SK-N-SH (cell line): Measurements from ENCODE around the gene GSG1L. TPM values are rescaled to one million over a fixed set of nuclear protein-coding genes. Genes with fewer than 3 reads are reported as not detected.

Source experiments
- CTCF ChIA-PET: fragments of 300-600, 350-600 bp; formaldehyde crosslinking; extraction: SDS; loops from one replicate; lab custom pipeline; 2021; lab: Yijun Ruan, JAX
- POLR2A ChIA-PET: fragments of 350-600 bp; sonication (Branson Sonifier 250); formaldehyde crosslinking; extraction: SDS; loops from one replicate; lab custom pipeline; 2020; ENCODE audit warnings: antibody characterized with exemption, inconsistent platforms; lab: Yijun Ruan, JAX
- DNase-seq: peaks from one replicate; pipeline ENCODE4 v3.0.0; 2012
- H2AFZ ChIP-seq: fragments of 200-600 bp; sonication (generic); 2 replicates; pipeline ENCODE4 v1.8.1; 2016; ENCODE audit warnings: antibody characterized with exemption, mild to moderate bottlenecking, low read depth
- H3F3A ChIP-seq: fragments of 200-600 bp; sonication (generic); replicated peaks from 2 replicates; pipeline ENCODE3; 2016; ENCODE audit warnings: antibody characterized with exemption, mild to moderate bottlenecking; ENCODE audit not compliant: insufficient read depth
- H3K27ac ChIP-seq, 2 experiments: fragments of 200-500 bp in 1 of 2; fragments of 200-600 bp in 1 of 2; sonication (Bioruptor generic) in 1 of 2; sonication (generic), shearing (Covaris generic) in 1 of 2; 2 replicates each; pipeline versions ENCODE4 v1.5.1 to v1.6.1; 2014 to 2016; ENCODE audit warnings: low read depth in 2 of 2, inconsistent platforms in 1 of 2, low read length in 1 of 2, mild to moderate bottlenecking in 1 of 2, mixed read lengths in 1 of 2
- H3K27me3 ChIP-seq: fragments of 200-600 bp; sonication (generic), shearing (Covaris generic); 2 replicates; pipeline ENCODE4 v1.6.1; 2016; ENCODE audit warnings: mixed run types; ENCODE audit not compliant: insufficient read depth
- H3K36me3 ChIP-seq, 2 experiments: fragments of 200-500 bp in 1 of 2; fragments of 200-600 bp in 1 of 2; sonication (Bioruptor generic) in 1 of 2; sonication (generic) in 1 of 2; replicated peaks in 1 of 2; 2 replicates each; pipeline versions ENCODE3 to v1.5.1; 2014 to 2016; ENCODE audit warnings: low read length in 1 of 2, mild to moderate bottlenecking in 1 of 2; ENCODE audit not compliant: insufficient read depth in 2 of 2, control insufficient read depth in 1 of 2
- H3K4me1 ChIP-seq, 2 experiments: fragments of 200-500 bp in 1 of 2; fragments of 200-600 bp in 1 of 2; sonication (Bioruptor generic) in 1 of 2; sonication (generic), shearing (Covaris generic) in 1 of 2; 2 replicates each; pipeline versions ENCODE4 v1.5.1 to v1.6.1; 2014 to 2016; ENCODE audit warnings: low read depth in 1 of 2, low read length in 1 of 2, mixed run types in 1 of 2; ENCODE audit not compliant: insufficient read depth in 2 of 2, control insufficient read depth in 1 of 2
- H3K4me2 ChIP-seq: fragments of 200-600 bp; sonication (generic), shearing (Covaris generic); 2 replicates; pipeline ENCODE4 v1.6.1; 2017; ENCODE audit warnings: mixed run types
- H3K4me3 ChIP-seq, 2 experiments: fragments of 200-500 bp in 1 of 2; fragments of 200-600 bp in 1 of 2; sonication (Bioruptor generic) in 1 of 2; sonication (generic), shearing (Covaris generic) in 1 of 2; 2 replicates each; pipeline versions ENCODE4 v1.5.1 to v1.8.1; 2014 to 2016; ENCODE audit warnings: low read depth in 2 of 2, inconsistent platforms in 1 of 2, low read length in 1 of 2, mild to moderate bottlenecking in 1 of 2, mixed read lengths in 1 of 2, moderate library complexity in 1 of 2
- H3K79me2 ChIP-seq: fragments of 200-600 bp; sonication (generic); 2 replicates; pipeline ENCODE4 v1.8.1; 2017; ENCODE audit warnings: mild to moderate bottlenecking; ENCODE audit not compliant: insufficient read depth
- H3K9ac ChIP-seq: fragments of 200-600 bp; sonication (generic); 2 replicates; pipeline ENCODE4 v1.6.1; 2017; ENCODE audit warnings: mixed run types
- H3K9me2 ChIP-seq: fragments of 200-600 bp; sonication (generic); 2 replicates; pipeline ENCODE4 v1.6.1; 2017; ENCODE audit warnings: mixed run types
- H3K9me3 ChIP-seq: fragments of 200-600 bp; sonication (generic); 2 replicates; pipeline ENCODE4 v1.6.1; 2017; ENCODE audit warnings: mixed run types, mild to moderate bottlenecking, moderate library complexity
- H4K20me1 ChIP-seq: fragments of 200-600 bp; sonication (generic); 2 replicates; pipeline ENCODE4 v1.6.1; 2017; ENCODE audit warnings: mild to moderate bottlenecking, mixed run types; ENCODE audit not compliant: insufficient read depth
- ELF1 ChIP-seq: IDR thresholded peaks from 2 replicates; pipeline ENCODE4 v1.4.0; 2012
- FOSL2 ChIP-seq: IDR thresholded peaks from 2 replicates; pipeline ENCODE4 v1.4.0; 2012; ENCODE audit warnings: low read depth, mild to moderate bottlenecking, moderate library complexity, borderline replicate concordance
- GABPA ChIP-seq: IDR thresholded peaks from 2 replicates; pipeline ENCODE4 v1.4.0; 2012; ENCODE audit warnings: low read depth, mild to moderate bottlenecking
- GATA2 ChIP-seq: sonication (generic); formaldehyde crosslinking; IDR thresholded peaks from 2 replicates; pipeline ENCODE4 v1.5.0; 2020; ENCODE audit warnings: mild to moderate bottlenecking, missing genetic modification reagents
- JUND ChIP-seq: IDR thresholded peaks from 2 replicates; pipeline ENCODE4 v1.4.0; 2012
- MXI1 ChIP-seq: IDR thresholded peaks from 2 replicates; pipeline ENCODE4 v1.6.1; 2012; ENCODE audit warnings: mild to moderate bottlenecking, low read depth, low read length, improper control_type of control experiment
- NRF1 ChIP-seq: IDR thresholded peaks from 2 replicates; pipeline ENCODE4 v1.6.1; 2012; ENCODE audit warnings: low read depth, mild to moderate bottlenecking, low read length
- POLR2AphosphoS5 ChIP-seq: IDR thresholded peaks from 2 replicates; pipeline ENCODE4 v1.6.1; 2012; ENCODE audit warnings: low read depth, low read length
- RCOR1 ChIP-seq: fragments of 150-350 bp; IDR thresholded peaks from 2 replicates; pipeline ENCODE4 v1.6.1; 2017; ENCODE audit warnings: antibody characterized with exemption, low read length
- TAF1 ChIP-seq: IDR thresholded peaks from 2 replicates; pipeline ENCODE4 v1.6.1; 2012; ENCODE audit warnings: low read depth, mild to moderate bottlenecking, low read length, moderate library complexity, borderline replicate concordance
- TCF12 ChIP-seq: IDR thresholded peaks from 2 replicates; pipeline ENCODE4 v1.4.0; 2012
- TEAD4 ChIP-seq: IDR thresholded peaks from 2 replicates; pipeline ENCODE4 v1.4.0; 2012; ENCODE audit warnings: mild to moderate bottlenecking, borderline replicate concordance; ENCODE audit not compliant: insufficient read depth
- YY1 ChIP-seq: IDR thresholded peaks from 2 replicates; pipeline ENCODE4 v1.4.0; 2012; ENCODE audit warnings: low read depth, mild to moderate bottlenecking
- WGBS: methylation state at CpG from one replicate; pipeline ENCODE4 v1.1.6; 2017; ENCODE audit warnings: low lambda C conversion rate; 5-methylcytosine and 5-hydroxymethylcytosine counted together
- polyA plus RNA-seq, 3 experiments: library from polyadenylated mRNA; depleted of rRNA; stranded (reverse); fragments of >200 nt; gene quantifications; 2 replicates each; pipeline ENCODE4 v1.2.3, GENCODE V29; 2012
- TF ChIP-seq, protein P1 (sequence below): IDR thresholded peaks from 2 replicates; pipeline ENCODE4 v1.4.0; 2012; ENCODE audit warnings: low read depth, borderline replicate concordance
- TF ChIP-seq, protein P2 (sequence below): fragments of 150-350 bp; IDR thresholded peaks from 2 replicates; pipeline ENCODE4 v1.6.1; 2017; ENCODE audit warnings: antibody characterized with exemption, low read length, low read depth, borderline replicate concordance

GSG1L gene
- polyA plus RNA-seq, 1 of the 3 experiments (the other 2 are of a cell fraction), result not detected

DNA sequence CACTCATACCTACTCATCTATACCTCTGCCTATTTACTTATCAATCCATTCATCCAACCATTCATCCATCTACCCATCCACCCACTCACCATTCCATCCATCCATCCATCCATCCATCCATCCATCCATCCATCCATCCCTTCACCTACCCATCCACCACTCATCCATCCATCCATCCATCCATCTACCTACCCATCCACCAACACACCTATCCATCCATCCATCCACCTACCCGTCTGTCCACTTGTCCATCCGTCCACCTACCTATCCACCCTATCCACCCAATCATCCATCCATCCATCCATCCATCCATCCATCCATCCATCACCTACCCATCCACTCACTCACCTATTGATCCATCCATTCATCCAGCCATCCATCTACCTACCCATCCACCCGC lies 235.7 kb downstream of the GSG1L start (continued):
- no peak for TF ChIP-seq TEAD4
- TF ChIP-seq GABPA, result no peak
- TF ChIP-seq NRF1, result no peak
- TF ChIP-seq JUND, result no peak
- TF ChIP-seq, protein P1, sequence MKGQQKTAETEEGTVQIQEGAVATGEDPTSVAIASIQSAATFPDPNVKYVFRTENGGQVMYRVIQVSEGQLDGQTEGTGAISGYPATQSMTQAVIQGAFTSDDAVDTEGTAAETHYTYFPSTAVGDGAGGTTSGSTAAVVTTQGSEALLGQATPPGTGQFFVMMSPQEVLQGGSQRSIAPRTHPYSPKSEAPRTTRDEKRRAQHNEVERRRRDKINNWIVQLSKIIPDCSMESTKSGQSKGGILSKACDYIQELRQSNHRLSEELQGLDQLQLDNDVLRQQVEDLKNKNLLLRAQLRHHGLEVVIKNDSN, result no peak

DNA sequence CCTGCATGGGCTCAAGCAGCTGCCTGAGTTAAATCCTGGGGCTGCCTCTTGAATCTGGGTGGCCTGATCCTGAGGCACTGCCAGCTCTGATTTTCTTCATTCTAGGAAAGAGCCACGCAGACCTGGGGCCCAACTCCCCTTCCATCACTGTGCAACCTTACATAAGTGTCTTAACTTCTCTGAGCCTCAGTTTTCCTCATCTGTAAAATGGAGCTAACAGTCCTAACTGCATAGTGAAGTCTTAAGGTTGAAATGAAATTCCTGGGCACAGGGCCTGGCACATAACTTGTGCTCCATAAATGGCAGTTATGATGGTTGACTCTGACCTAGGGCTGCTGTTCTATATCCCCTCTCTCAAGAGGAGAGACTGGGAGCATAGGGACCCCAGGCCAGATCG lies 236.6 kb downstream of the GSG1L start:
- ChIA-PET CTCF (no interaction called here), POLR2A (no interaction called here)
- H3F3A ChIP-seq, result no peaks in the 10 kb centered on the region
- H4K20me1 ChIP-seq, result no peaks in the 10 kb centered on the region
- no peak for TF ChIP-seq TAF1
- no peak for TF ChIP-seq FOSL2
- no peak for TF ChIP-seq TCF12
- TF ChIP-seq YY1, result no peak
- H3K27ac ChIP-seq, result no peak overlapping the region
- no peaks in the 10 kb centered on the region for H3K36me3 ChIP-seq
- no peaks in the 10 kb centered on the region for H3K9me2 ChIP-seq
- H3K9me3 ChIP-seq, result no peaks in the 10 kb centered on the region
- H3K9ac ChIP-seq, result no peak overlapping the region
- no peak for DNase-seq
- 25% methylated on average over 2 of the region's 2 CpGs for WGBS
- H3K27me3 ChIP-seq, result no peaks in the 10 kb centered on the region; the same call in 1 of the 2 replicates
- H3K4me2 ChIP-seq, result no peak overlapping the region
- no peaks in the 10 kb centered on the region for H3K4me1 ChIP-seq
- H3K4me3 ChIP-seq, result no peak overlapping the region
- H3K79me2 ChIP-seq, result no peaks in the 10 kb centered on the region
- H2AFZ ChIP-seq, result no peak overlapping the region

DNA sequence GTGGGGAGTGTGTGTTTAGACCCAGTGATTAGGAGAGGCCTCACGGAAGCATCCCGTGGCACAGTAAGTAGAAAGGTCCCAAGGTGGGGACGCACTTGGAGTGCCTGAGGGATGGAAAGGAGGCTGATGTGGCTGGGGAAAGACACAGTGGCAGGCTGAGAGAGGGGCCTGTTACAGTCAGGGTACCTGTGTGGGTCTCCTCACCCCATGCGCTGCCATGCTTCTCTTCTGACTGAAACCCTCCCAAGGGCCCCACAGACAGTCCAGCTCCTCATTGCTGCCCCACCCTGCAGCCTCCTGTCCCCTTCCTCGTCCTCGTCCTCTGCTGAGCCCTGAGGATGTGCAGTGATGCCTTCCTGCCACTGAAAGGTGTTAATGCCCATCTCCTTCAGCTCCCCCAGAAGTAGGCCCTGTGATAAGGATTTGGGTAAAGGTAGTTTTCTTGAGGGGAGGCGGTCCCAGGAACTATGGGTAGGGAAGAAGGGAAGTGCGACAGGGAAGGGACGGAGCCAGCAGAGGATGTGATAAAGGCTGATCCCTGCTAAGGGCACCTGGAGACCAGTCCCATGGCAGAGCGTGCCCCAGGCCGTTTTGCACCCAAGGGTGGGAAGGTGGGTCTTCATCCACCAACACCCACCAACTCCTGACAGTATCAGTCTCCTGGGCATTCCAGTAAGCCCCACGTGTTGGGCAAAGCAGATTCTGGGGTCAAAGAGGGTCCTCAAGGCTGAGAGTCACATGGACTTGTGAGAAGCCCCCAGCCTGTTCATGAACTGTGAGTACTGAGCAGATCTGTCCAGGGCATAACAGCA lies 237.2 kb downstream of the GSG1L start:
- ChIA-PET CTCF (no interaction called here), POLR2A (no interaction called here)
- no peaks in the 10 kb centered on the region for H3K4me1 ChIP-seq
- no peak overlapping the region for H3K9ac ChIP-seq
- no peak overlapping the region for H2AFZ ChIP-seq
- H3K36me3 ChIP-seq, result no peaks in the 10 kb centered on the region
- no peak overlapping the region for H3K4me2 ChIP-seq
- TF ChIP-seq ELF1, result no peak
- TF ChIP-seq TCF12, result no peak
- no peak for TF ChIP-seq GATA2
- no peak for TF ChIP-seq POLR2AphosphoS5
- no peak for TF ChIP-seq JUND
- no peak for TF ChIP-seq RCOR1
- TF ChIP-seq YY1, result no peak
- TF ChIP-seq TAF1, result no peak
- TF ChIP-seq, protein P1, result no peak
- TF ChIP-seq MXI1, result no peak
- TF ChIP-seq, protein P2, sequence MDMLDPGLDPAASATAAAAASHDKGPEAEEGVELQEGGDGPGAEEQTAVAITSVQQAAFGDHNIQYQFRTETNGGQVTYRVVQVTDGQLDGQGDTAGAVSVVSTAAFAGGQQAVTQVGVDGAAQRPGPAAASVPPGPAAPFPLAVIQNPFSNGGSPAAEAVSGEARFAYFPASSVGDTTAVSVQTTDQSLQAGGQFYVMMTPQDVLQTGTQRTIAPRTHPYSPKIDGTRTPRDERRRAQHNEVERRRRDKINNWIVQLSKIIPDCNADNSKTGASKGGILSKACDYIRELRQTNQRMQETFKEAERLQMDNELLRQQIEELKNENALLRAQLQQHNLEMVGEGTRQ, result no peak
- TF ChIP-seq GABPA, result no peak
- H3F3A ChIP-seq, result no peaks in the 10 kb centered on the region
- no peaks in the 10 kb centered on the region; the same call in 1 of the 2 replicates for H3K27me3 ChIP-seq
- 50% methylated on average over 10 of the region's 12 CpGs for WGBS
- no peaks in the 10 kb centered on the region for H3K79me2 ChIP-seq
- H3K27ac ChIP-seq, result no peak overlapping the region
- no peak for DNase-seq
- H4K20me1 ChIP-seq, result no peaks in the 10 kb centered on the region
- H3K9me3 ChIP-seq, result no peaks in the 10 kb centered on the region
- no peak overlapping the region for H3K4me3 ChIP-seq
- H3K9me2 ChIP-seq, result no peaks in the 10 kb centered on the region
